NT2/D1 (cell line): ENCODE data around the gene HOXB8.

Experiments
- DNase-seq: peaks from one replicate; pipeline ENCODE4 v3.0.0-alpha.2; 2011; ENCODE audit warnings: low read depth, low spot score
- H3K27me3 ChIP-seq: 2 replicates; pipeline ENCODE4 v1.6.0; 2011; ENCODE audit warnings: mild to moderate bottlenecking; ENCODE audit not compliant: insufficient read length, insufficient read depth
- H3K36me3 ChIP-seq: 2 replicates; pipeline ENCODE4 v1.6.1; 2011; ENCODE audit warnings: mild to moderate bottlenecking, low read length, mixed read lengths; ENCODE audit not compliant: insufficient read depth, insufficient read length
- H3K4me1 ChIP-seq: 2 replicates; pipeline ENCODE4 v1.5.1; 2011; ENCODE audit not compliant: insufficient read depth, insufficient read length
- H3K4me3 ChIP-seq: 2 replicates; pipeline ENCODE4 v1.5.1; 2011; ENCODE audit warnings: low read depth; ENCODE audit not compliant: insufficient read length
- H3K9ac ChIP-seq: 2 replicates; pipeline ENCODE4 v1.6.0; 2011; ENCODE audit warnings: low read depth; ENCODE audit not compliant: insufficient read length
- H3K9me3 ChIP-seq: 2 replicates; pipeline ENCODE4 v1.5.1; 2011; ENCODE audit warnings: mild to moderate bottlenecking, low read length; ENCODE audit not compliant: insufficient read depth
- SUZ12 ChIP-seq: IDR thresholded peaks from 2 replicates; pipeline ENCODE4 v1.6.1; 2011; ENCODE audit not compliant: insufficient read length, insufficient read depth; ENCODE audit errors: extremely low read depth
- YY1 ChIP-seq: IDR thresholded peaks from 2 replicates; pipeline ENCODE4 v1.6.1; 2011; ENCODE audit not compliant: insufficient read length, insufficient read depth
- ZNF274 ChIP-seq: IDR thresholded peaks from 2 replicates; pipeline ENCODE4 v1.6.1; 2011; ENCODE audit warnings: mild to moderate bottlenecking, low read depth, low read length

HOXB8 gene

GRCh38 chr17:48603959-48604769, 10.9 kb downstream of the HOXB8 start:
- no peaks in the 10 kb centered on the region for H3K9me3 ChIP-seq
- TF ChIP-seq ZNF274 (no peak), YY1 (no peak), SUZ12 (no peak)
- peaks cover 99% of the 10 kb centered on the region for H3K27me3 ChIP-seq
- peaks cover 6% of the 10 kb centered on the region for H3K4me1 ChIP-seq
- H3K4me3 ChIP-seq = no peak overlapping the region
- H3K9ac ChIP-seq = no peak overlapping the region
- DNase-seq = no peak
- no peaks in the 10 kb centered on the region for H3K36me3 ChIP-seq

- Histone ChIP-seq H3K4me1 (peaks cover 9% of the 10 kb centered on the region), H3K9ac (peak overlapping the region; percentile 6), H3K9me3 (no peaks in the 10 kb centered on the region), H3K27me3 (peaks cover 100% of the 10 kb centered on the region), H3K36me3 (no peaks in the 10 kb centered on the region), H3K4me3 (no peak overlapping the region)
- TF ChIP-seq YY1 (no peak), SUZ12 (peak; percentile 78)
- no peak for DNase-seq
These were observed 13.3 kb downstream of the HOXB8 start for GRCh38 chr17:48601539-48602425.

GRCh38 chr17:48601207-48601538, 13.9 kb downstream of the HOXB8 start:
- TF ChIP-seq YY1 (no peak), SUZ12 (no peak), ZNF274 (no peak)
- H3K27me3 ChIP-seq = peaks cover 100% of the 10 kb centered on the region
- H3K4me3 ChIP-seq = no peak overlapping the region

GRCh38 chr17:48600244-48601098, 14.6 kb downstream of the HOXB8 start:
- no peaks in the 10 kb centered on the region for H3K36me3 ChIP-seq
- no peak overlapping the region for H3K4me3 ChIP-seq
- DNase-seq = no peak
- TF ChIP-seq ZNF274 = no peak
- TF ChIP-seq SUZ12 = peak; percentile 90
- no peak for TF ChIP-seq YY1
- H3K4me1 ChIP-seq = peaks cover 9% of the 10 kb centered on the region
- H3K27me3 ChIP-seq = peaks cover 100% of the 10 kb centered on the region
- H3K9me3 ChIP-seq = no peaks in the 10 kb centered on the region
- no peak overlapping the region for H3K9ac ChIP-seq

More at GRCh38 chr17:48601207-48601538, 13.9 kb downstream of the HOXB8 start:
- Histone ChIP-seq H3K4me1 (peaks cover 9% of the 10 kb centered on the region), H3K36me3 (no peaks in the 10 kb centered on the region), H3K9ac (no peak overlapping the region), H3K9me3 (no peaks in the 10 kb centered on the region)
- DNase-seq = no peak

GRCh38 chr17:48599354-48599753, 15.7 kb downstream of the HOXB8 start:
- H3K4me1 ChIP-seq = peaks cover 15% of the 10 kb centered on the region
- H3K9me3 ChIP-seq = no peaks in the 10 kb centered on the region
- TF ChIP-seq YY1 (no peak), ZNF274 (no peak), SUZ12 (no peak)
- peaks cover 100% of the 10 kb centered on the region for H3K27me3 ChIP-seq
- H3K9ac ChIP-seq = no peak overlapping the region
- H3K36me3 ChIP-seq = no peaks in the 10 kb centered on the region
- DNase-seq = no peak
- no peak overlapping the region for H3K4me3 ChIP-seq

GRCh38 chr17:48598736-48599135, 16.4 kb downstream of the HOXB8 start:
- DNase-seq = no peak
- Histone ChIP-seq H3K9me3 (no peaks in the 10 kb centered on the region), H3K4me1 (peaks cover 14% of the 10 kb centered on the region), H3K4me3 (no peak overlapping the region), H3K27me3 (peaks cover 100% of the 10 kb centered on the region), H3K9ac (no peak overlapping the region), H3K36me3 (no peaks in the 10 kb centered on the region)
- TF ChIP-seq YY1 = no peak
- no peak for TF ChIP-seq ZNF274
- no peak for TF ChIP-seq SUZ12
